Transverse colon (tissue), 4 donors: Measurements from ENCODE around the gene GLP1R. TPM values are rescaled to one million over a fixed set of nuclear protein-coding genes. Genes with fewer than 3 reads are reported as not detected.

ENCODE experiments used
- DNase-seq: peaks from one replicate; pipeline ENCODE4 v3.0.0-alpha.2; 2019
- H3K27ac ChIP-seq, 4 donors: fragments of 200-600 bp; sonication (generic); 2 replicates each; pipeline ENCODE4 v1.5.1; 2016 to 2018; ENCODE audit warnings: inconsistent platforms in 4 of 4
- H3K27me3 ChIP-seq: fragments of 200-600 bp; sonication (generic); 2 replicates; pipeline ENCODE4 v1.5.1; 2017; ENCODE audit warnings: inconsistent platforms
- H3K36me3 ChIP-seq, 4 donors: fragments of 200-600 bp; sonication (generic); 2 replicates each; pipeline ENCODE4 v1.5.1; 2017 to 2019; ENCODE audit warnings: inconsistent platforms in 4 of 4
- H3K4me1 ChIP-seq, 4 donors: fragments of 200-600 bp; sonication (generic); 2 replicates each; pipeline ENCODE4 v1.5.1; 2017 to 2020; ENCODE audit warnings: inconsistent platforms in 4 of 4
- H3K4me3 ChIP-seq, 4 donors: fragments of 200-600 bp; sonication (generic); 1 replicate in 1 of 4; 2 replicates in 3 of 4; pipeline versions ENCODE4 v1.5.1 to v1.6.1; 2017 to 2019; ENCODE audit warnings: inconsistent platforms in 4 of 4
- H3K9me3 ChIP-seq, 2 donors: fragments of 200-600 bp; sonication (generic); 2 replicates each; pipeline ENCODE4 v1.5.1; 2017 to 2019; ENCODE audit warnings: inconsistent platforms in 2 of 2
- CTCF ChIP-seq, 5 experiments: fragments of 200-600 bp in 3 of 5; fragments of 450-650 bp in 2 of 5; sonication (generic) in 3 of 5; IDR thresholded peaks; 1 replicate in 2 of 5; 2 replicates in 3 of 5; pipeline ENCODE4 v1.5.1; 2016 to 2017; ENCODE audit warnings: antibody characterized with exemption in 5 of 5, inconsistent platforms in 3 of 5, mild to moderate bottlenecking in 2 of 5, moderate library complexity in 1 of 5
- EP300 ChIP-seq: sonication (generic); formaldehyde crosslinking; IDR thresholded peaks from one replicate; pipeline ENCODE4 v1.6.1; 2017; ENCODE audit warnings: antibody characterized with exemption, low read depth
- POLR2A ChIP-seq: fragments of 450-650 bp; IDR thresholded peaks from one replicate; pipeline ENCODE4 v1.6.1; 2016; ENCODE audit warnings: antibody characterized with exemption, mild to moderate bottlenecking, moderate library complexity
- POLR2AphosphoS5 ChIP-seq, 3 donors: sonication (generic); formaldehyde crosslinking; IDR thresholded peaks; one replicate each; pipeline ENCODE4 v1.6.1; 2016; ENCODE audit warnings: antibody characterized with exemption in 3 of 3
- WGBS, 2 donors: methylation state at CpG; one replicate each; pipeline ENCODE4 v1.1.5; 2018; ENCODE audit warnings: low coverage in 1 of 2; 5-methylcytosine and 5-hydroxymethylcytosine counted together
- in situ Hi-C, 4 donors: fragments of 200-750 bp; cut with MboI; loops; one replicate each; pipeline versions ENCODE4 v1.15.0 to v1.15.1; 2017; ENCODE audit warnings: low sequenced_read_pairs in 3 of 4, low pct_ligation_motif_present in 1 of 4, low pct_unique_long_range_greater_than_20kb in 1 of 4
- intact Hi-C: fragments of 100-400 bp; cut with DNase I; formaldehyde crosslinking; loops from one replicate; pipeline ENCODE4 v1.15.1; 2023; ENCODE audit warnings: low total_unique reads
- total RNA-seq, 4 donors: library from RNA; depleted of rRNA; stranded (reverse); fragments of >200 nt; gene quantifications; one replicate each; pipeline ENCODE4 v1.1.0, GENCODE V29; 2016

The GLP1R gene
- total RNA-seq, 4 donors from 2014 or later = not detected

DNA sequence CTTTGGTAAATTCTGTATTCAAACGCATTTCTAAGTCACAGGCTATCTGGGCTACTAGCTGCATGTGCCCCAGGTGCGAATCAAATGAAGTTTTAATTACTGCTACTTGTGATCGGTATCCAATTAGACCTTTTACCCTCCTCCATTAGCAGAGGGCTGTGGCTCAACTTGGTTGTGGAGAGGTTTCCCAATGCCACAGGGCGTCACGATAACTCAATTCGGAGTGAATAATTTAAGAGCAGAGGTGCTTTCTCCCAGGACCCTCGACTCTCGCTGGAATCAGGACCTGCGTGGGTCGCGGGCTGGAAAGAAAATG is 65.8 kb downstream of the GLP1R start:
- no peaks in the 10 kb centered on the region for H3K27me3 ChIP-seq
- H3K27ac ChIP-seq = peak overlapping the region; percentile 92 to 96 (median 93)
- intact Hi-C loops (loop anchor here (5.0 kb wide), 1 partner anchor 678 kb away; the partner anchor contains the start of gene DAAM2), in situ Hi-C loops (no loop called here)
- peak overlapping the region; percentile 32 to 64 (median 52) for H3K4me3 ChIP-seq
- peaks cover 0 to 8% (median 0%) of the 10 kb centered on the region in 4 donors for H3K36me3 ChIP-seq
- H3K4me1 ChIP-seq = peaks cover 5 to 27% (median 15%) of the 10 kb centered on the region in 4 donors
- WGBS, 2 donors = 0% methylated on average over 2 to 11 of the region's 11 CpGs
- no peaks in the 10 kb centered on the region for H3K9me3 ChIP-seq
- TF ChIP-seq CTCF (IDR thresholded peaks at IDR 0.05) (no peak), POLR2A (no peak), POLR2AphosphoS5 (IDR thresholded peaks at IDR 0.05) (no peak), EP300 (no peak)
- DNase-seq = no peak

GRCh38 chr6:39114704-39115599 is 66.4 kb downstream of the GLP1R start, which contains the start of gene SAYSD1:
TSS of gene SAYSD1 (minus strand) at chr6:39115186. CDS start at chr6:39115089, 97 bp downstream.
- peak; percentile 94 for DNase-seq
- Histone ChIP-seq H3K4me1 (peaks cover 5 to 27% (median 15%) of the 10 kb centered on the region in 4 donors), H3K27me3 (no peaks in the 10 kb centered on the region), H3K27ac (peak within 1 kb of the TSS; percentile 92 to 96 (median 93)), H3K36me3 (peaks cover 0 to 2% (median 0%) of the 10 kb centered on the region in 4 donors), H3K9me3 (no peaks in the 10 kb centered on the region), H3K4me3 (peak within 1 kb of the TSS; percentile 32 to 64 (median 52))
- TF ChIP-seq POLR2A = peak; percentile 84
- TF ChIP-seq POLR2AphosphoS5 (IDR thresholded peaks at IDR 0.05) = peak; percentile 49 to 86 (median 85)
- TF ChIP-seq EP300 = no peak
- TF ChIP-seq CTCF (IDR thresholded peaks at IDR 0.05) = no peak
- WGBS, 2 donors = 3% methylated on average over 39 of the region's 68 CpGs; no CpG with 5 or more reads in 1 of the 2 donors
- intact Hi-C loops = loop anchor here (5.0 kb wide), 1 partner anchor 677 kb away; the partner anchor contains the start of gene DAAM2
- in situ Hi-C loops = no loop called here

DNA sequence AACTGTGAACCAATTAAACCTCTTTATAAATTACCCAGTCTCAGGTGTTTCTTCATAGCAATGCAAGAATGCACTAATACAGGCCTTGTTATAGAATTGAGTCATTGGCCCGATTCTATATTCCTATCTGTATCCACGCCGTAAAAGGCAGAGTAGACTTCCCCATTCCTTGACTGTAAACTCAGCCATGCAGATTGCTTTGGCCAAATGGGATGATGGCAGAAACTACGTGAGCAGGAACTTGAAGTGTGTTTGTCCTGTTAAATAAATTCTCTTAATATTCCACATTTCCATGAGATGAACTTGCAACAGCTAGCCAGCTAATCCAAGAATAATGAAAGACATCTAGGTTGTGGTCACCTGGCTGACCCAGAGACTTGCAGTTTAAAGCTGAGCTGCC is 70.3 kb downstream of the GLP1R start:
- no peaks in the 10 kb centered on the region for H3K36me3 ChIP-seq
- DNase-seq = no peak
- in situ Hi-C loops (no loop called here), intact Hi-C loops (no loop called here)
- WGBS, 2 donors = 81 to 86% methylated on average over 3 to 4 of the region's 4 CpGs
- TF ChIP-seq CTCF (IDR thresholded peaks at IDR 0.05) (no peak), POLR2A (no peak), EP300 (no peak), POLR2AphosphoS5 (IDR thresholded peaks at IDR 0.05) (no peak)
- H3K27ac ChIP-seq = no peak overlapping the region
- no peak overlapping the region for H3K4me3 ChIP-seq
- peaks cover 5 to 12% (median 10%) of the 10 kb centered on the region in 4 donors for H3K4me1 ChIP-seq
- H3K9me3 ChIP-seq = no peaks in the 10 kb centered on the region
- H3K27me3 ChIP-seq = peaks cover 4% of the 10 kb centered on the region

DNA sequence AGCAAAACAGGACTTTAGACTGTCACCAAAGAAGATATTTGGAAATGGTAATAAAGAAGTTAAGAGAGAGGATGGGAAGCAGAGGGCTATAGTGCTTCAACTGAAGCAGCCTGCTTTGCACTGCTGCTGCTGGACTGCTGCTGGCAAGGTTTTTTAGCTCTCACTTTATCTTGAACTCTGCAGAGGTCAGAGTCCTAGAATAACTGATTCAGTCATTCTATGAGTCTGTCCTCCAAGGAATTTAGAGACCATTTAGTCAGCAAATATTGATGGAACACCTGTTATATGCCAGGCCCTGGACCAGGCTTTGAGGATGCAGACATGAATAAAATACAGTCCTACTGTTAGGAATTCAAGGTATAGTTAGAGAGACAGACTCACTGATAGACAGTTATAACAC is 75.5 kb downstream of the GLP1R start:
- Histone ChIP-seq H3K36me3 (no peaks in the 10 kb centered on the region), H3K4me1 (no peaks in the 10 kb centered on the region), H3K27ac (no peak overlapping the region), H3K4me3 (no peak overlapping the region), H3K27me3 (peaks cover 4% of the 10 kb centered on the region), H3K9me3 (no peaks in the 10 kb centered on the region)
- no peak for DNase-seq
- intact Hi-C loops (no loop called here), in situ Hi-C loops (no loop called here)
- TF ChIP-seq EP300 (no peak), POLR2AphosphoS5 (IDR thresholded peaks at IDR 0.05) (no peak), POLR2A (no peak), CTCF (IDR thresholded peaks at IDR 0.05) (no peak)
